ENCODE data around the gene CNNM4. TPM values are rescaled to one million over a fixed set of nuclear protein-coding genes. Genes with fewer than 3 reads are reported as not detected.

CNNM4 gene
- 5.9 TPM for total RNA-seq (ENCODE audit: unreplicated experiment)
- long read RNA-seq, result 0 reads

DNA sequence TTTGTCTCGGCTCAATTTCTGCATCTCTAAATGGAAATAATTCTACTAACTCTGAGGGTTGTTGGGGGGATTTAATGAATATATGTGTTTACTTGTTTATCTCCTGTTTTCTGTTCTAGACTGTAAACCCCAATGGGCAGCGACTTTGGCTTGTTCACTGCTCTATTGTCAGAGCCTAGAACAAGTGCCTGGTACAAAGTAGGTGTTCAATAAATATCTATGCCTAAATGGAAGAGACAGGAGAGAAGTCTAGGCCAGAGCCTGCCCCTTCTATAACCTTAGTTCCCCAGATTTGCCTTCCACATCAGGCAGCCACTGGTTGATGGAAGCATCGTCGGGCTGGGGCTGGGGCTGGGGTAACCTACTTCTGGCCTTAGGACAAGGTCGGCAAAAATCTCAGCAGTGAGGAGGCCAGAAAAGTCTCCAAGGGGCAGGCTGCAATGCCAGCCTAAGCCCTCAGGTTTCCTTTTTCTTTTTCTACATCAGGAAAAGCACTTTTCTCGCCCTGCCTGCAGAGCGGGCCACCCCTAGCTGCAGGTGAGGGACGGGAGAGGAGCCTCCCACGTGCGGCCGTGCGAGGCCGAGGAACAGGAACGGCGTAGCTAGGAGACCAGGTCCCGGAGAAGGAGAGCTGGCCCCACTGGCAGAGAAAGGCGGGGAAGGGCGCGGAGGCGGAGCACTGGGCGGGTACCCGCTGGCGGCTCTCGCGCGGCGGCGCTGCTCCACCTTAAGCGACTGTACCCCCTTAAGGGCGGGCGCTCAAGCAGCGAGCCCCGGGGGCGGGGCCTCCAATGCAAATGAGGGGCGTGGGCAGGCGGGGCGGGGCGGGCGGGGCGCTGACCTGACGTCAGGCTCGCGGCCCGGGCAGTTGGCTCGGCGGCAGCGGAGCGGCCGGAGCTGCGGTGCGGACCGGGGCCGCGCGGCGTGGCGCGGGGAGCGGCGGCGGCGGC, at the start of gene CNNM4:
Gene CNNM4, plus strand, starts transcription at position 867 of the 950 bp plus-strand sequence. CDS start 98 bp downstream, outside the sequence.
- Mint-ChIP-seq H3K4me3 (ENCODE audit: unreplicated experiment) (peak within 1 kb of the TSS; percentile 91), H3K9me3 (ENCODE audit: unreplicated experiment) (no peaks in the 10 kb centered on the region), H3K27me3 (ENCODE audit: unreplicated experiment) (peaks cover 3% of the 10 kb centered on the region), H3K4me1 (ENCODE audit: unreplicated experiment) (peaks cover 15% of the 10 kb centered on the region), H3K27ac (ENCODE audit: unreplicated experiment) (peak within 1 kb of the TSS; percentile 13), H3K36me3 (ENCODE audit: low read depth, unreplicated experiment) (no peaks in the 10 kb centered on the region)
- TF ChIP-seq, protein P1, sequence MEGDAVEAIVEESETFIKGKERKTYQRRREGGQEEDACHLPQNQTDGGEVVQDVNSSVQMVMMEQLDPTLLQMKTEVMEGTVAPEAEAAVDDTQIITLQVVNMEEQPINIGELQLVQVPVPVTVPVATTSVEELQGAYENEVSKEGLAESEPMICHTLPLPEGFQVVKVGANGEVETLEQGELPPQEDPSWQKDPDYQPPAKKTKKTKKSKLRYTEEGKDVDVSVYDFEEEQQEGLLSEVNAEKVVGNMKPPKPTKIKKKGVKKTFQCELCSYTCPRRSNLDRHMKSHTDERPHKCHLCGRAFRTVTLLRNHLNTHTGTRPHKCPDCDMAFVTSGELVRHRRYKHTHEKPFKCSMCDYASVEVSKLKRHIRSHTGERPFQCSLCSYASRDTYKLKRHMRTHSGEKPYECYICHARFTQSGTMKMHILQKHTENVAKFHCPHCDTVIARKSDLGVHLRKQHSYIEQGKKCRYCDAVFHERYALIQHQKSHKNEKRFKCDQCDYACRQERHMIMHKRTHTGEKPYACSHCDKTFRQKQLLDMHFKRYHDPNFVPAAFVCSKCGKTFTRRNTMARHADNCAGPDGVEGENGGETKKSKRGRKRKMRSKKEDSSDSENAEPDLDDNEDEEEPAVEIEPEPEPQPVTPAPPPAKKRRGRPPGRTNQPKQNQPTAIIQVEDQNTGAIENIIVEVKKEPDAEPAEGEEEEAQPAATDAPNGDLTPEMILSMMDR (IDR thresholded peaks at IDR 0.05; ENCODE audit: unreplicated experiment), result no peak
- DNase-seq (ENCODE audit: low spot score), result peak; percentile 84

DNA sequence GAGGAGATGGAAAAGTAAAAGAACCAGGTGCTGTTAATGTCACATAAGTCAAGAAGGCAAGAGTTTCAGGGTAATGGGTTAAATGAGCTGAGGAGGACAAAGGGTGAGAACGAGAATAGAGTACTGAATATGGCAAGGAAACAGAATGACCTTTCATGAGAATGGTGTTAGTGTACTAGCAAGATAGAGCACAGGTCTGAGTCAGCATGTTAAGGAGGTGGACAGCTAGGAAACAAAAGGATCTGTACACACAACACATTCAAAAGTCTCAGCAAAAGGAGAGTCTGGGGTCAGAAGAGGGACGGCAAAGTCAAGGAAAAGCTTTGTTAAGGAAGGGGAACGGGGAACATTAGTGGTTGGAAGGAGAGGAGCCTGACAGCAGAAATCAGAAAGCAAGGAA, 49.7 kb upstream of the CNNM4 start:
- H3K27ac Mint-ChIP-seq (ENCODE audit: unreplicated experiment), result no peak overlapping the region
- no peaks in the 10 kb centered on the region for H3K9me3 Mint-ChIP-seq (ENCODE audit: unreplicated experiment)
- DNase-seq (ENCODE audit: low spot score), result no peak
- peaks cover 2% of the 10 kb centered on the region for H3K4me1 Mint-ChIP-seq (ENCODE audit: unreplicated experiment)
- peak overlapping the region; percentile 14 for H3K4me3 Mint-ChIP-seq (ENCODE audit: unreplicated experiment)
- TF ChIP-seq, protein P1 (IDR thresholded peaks at IDR 0.05; ENCODE audit: unreplicated experiment), result no peak
- no peaks in the 10 kb centered on the region for H3K27me3 Mint-ChIP-seq (ENCODE audit: unreplicated experiment)
- H3K36me3 Mint-ChIP-seq (ENCODE audit: low read depth, unreplicated experiment), result peaks cover 38% of the 10 kb centered on the region

DNA sequence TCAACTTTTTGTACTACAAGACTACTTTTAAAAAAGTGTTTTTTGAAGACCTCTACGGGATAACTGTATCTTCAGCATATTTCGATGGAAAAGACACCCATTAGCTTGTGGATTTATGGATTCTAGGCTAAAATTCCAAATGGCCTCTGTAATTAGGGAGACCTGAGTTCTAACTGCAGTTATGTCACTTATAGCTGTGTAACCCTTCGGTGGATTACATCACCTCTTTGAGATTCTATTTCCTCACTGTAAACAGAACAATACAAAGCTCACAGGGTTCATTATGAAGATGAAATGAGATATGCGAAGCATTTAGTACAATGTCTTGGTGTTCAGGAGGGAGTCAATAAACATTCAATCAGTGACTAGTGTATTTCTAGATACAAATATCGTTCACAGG, 45.0 kb upstream of the CNNM4 start:
- TF ChIP-seq, protein P1 (IDR thresholded peaks at IDR 0.05; ENCODE audit: unreplicated experiment), result no peak
- no peak overlapping the region for H3K4me3 Mint-ChIP-seq (ENCODE audit: unreplicated experiment)
- no peaks in the 10 kb centered on the region for H3K27me3 Mint-ChIP-seq (ENCODE audit: unreplicated experiment)
- H3K27ac Mint-ChIP-seq (ENCODE audit: unreplicated experiment), result no peak overlapping the region
- peaks cover 2% of the 10 kb centered on the region for H3K4me1 Mint-ChIP-seq (ENCODE audit: unreplicated experiment)
- H3K9me3 Mint-ChIP-seq (ENCODE audit: unreplicated experiment), result no peaks in the 10 kb centered on the region
- no peak for DNase-seq (ENCODE audit: low spot score)
- peaks cover 9% of the 10 kb centered on the region for H3K36me3 Mint-ChIP-seq (ENCODE audit: low read depth, unreplicated experiment)

DNA sequence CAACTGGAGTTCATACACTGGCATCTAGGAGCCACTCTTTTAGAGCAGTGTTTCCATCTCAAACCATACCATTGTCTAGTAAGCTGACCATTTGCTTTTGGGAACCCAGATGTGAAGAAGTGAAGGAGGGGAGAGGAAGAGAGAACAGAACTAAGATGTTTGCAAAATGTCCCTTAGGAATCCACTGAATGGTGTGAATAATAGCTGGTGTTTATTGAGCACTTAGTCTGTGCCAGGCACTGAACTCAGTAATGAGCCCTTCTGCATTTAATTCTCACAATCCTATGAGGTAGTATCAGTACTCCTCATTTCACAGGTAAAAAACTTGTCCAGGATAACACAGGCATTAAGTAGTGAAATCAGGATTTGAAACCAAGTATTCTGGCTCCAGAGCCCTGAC, 44.3 kb upstream of the CNNM4 start:
- Mint-ChIP-seq H3K36me3 (ENCODE audit: low read depth, unreplicated experiment) (peaks cover 3% of the 10 kb centered on the region), H3K27me3 (ENCODE audit: unreplicated experiment) (no peaks in the 10 kb centered on the region), H3K27ac (ENCODE audit: unreplicated experiment) (no peak overlapping the region), H3K9me3 (ENCODE audit: unreplicated experiment) (no peaks in the 10 kb centered on the region), H3K4me3 (ENCODE audit: unreplicated experiment) (no peak overlapping the region), H3K4me1 (ENCODE audit: unreplicated experiment) (peaks cover 2% of the 10 kb centered on the region)
- no peak for DNase-seq (ENCODE audit: low spot score)
- TF ChIP-seq, protein P1 (IDR thresholded peaks at IDR 0.05; ENCODE audit: unreplicated experiment), result no peak

DNA sequence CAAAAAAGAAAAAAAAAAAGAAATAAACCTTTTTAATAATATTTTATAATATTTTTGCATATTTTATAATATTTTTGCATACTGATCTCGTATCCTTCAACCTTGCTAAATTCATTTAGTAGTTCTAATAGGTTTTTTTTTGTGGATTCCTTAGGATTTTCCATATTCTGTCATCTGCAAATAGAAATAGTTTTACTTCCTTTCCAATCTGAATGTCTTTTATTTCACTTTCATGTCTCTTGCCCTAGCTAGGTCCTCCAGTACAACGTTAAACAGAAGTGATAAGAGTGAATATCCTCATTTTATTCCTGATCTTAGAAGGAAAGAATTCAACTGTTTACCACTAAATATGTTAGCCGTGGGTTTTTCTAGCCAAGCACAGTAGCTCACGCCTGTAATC, 34.6 kb upstream of the CNNM4 start:
- peaks cover 29% of the 10 kb centered on the region for H3K36me3 Mint-ChIP-seq (ENCODE audit: low read depth, unreplicated experiment)
- H3K27ac Mint-ChIP-seq (ENCODE audit: unreplicated experiment), result no peak overlapping the region

More for the DNA sequence above, 34.6 kb upstream of the CNNM4 start:
- Mint-ChIP-seq H3K4me1 (ENCODE audit: unreplicated experiment) (no peaks in the 10 kb centered on the region), H3K4me3 (ENCODE audit: unreplicated experiment) (no peak overlapping the region), H3K9me3 (ENCODE audit: unreplicated experiment) (no peaks in the 10 kb centered on the region), H3K27me3 (ENCODE audit: unreplicated experiment) (no peaks in the 10 kb centered on the region)
- TF ChIP-seq, protein P1 (IDR thresholded peaks at IDR 0.05; ENCODE audit: unreplicated experiment), result no peak
- no peak for DNase-seq (ENCODE audit: low spot score)
